Measurements from ENCODE around the gene HNF1A. TPM values are rescaled to one million over a fixed set of nuclear protein-coding genes. Genes with fewer than 3 reads are reported as not detected.

HNF1A gene
- total and polyA plus RNA-seq, 2 donors (not counting 1 experiment from before 2014, with no cell fraction given) = not detected

DNA sequence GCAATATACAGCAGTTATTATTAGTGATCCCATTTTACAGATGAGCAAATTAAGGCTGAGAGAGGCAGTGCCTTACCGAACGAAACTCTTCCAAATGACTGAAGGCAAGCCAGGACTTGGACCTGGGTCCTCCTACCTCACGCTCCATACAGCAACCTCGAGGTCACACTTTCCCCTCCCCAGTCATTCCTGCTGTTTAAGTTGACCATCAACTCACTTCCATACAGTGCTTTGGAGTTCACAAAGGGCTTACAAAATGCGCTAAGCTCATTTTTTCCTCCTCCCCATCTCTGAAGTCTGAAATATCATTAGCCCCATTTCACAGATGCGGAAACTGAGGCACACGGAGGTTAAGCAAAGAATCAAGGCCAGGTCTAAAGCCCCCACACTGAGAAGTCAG is 4.3 kb downstream of the HNF1A start:
- Histone ChIP-seq H2AFZ (ENCODE audit: insufficient read depth, low read depth, low read length, poor library complexity, severe bottlenecking) (no peak overlapping the region), H3K79me2 (ENCODE audit: control insufficient read depth, insufficient read depth, low read length) (no peaks in the 10 kb centered on the region), H3K4me1 (ENCODE audit: control insufficient read depth in 2 of 2, insufficient read depth in 2 of 2, low read length in 2 of 2) (no peaks in the 10 kb centered on the region), H3K9ac (ENCODE audit: low read length) (no peak overlapping the region), H3K4me2 (replicated peaks; ENCODE audit: low read depth, low read length, poor library complexity, severe bottlenecking) (no peak overlapping the region), H3K27me3 (replicated peaks in 1 of 4; ENCODE audit: control extremely low read depth in 1 of 4, control insufficient read depth in 3 of 4, insufficient read depth in 4 of 4, low read length in 3 of 4) (no peaks in the 10 kb centered on the region), H3K36me3 (replicated peaks in 1 of 2; ENCODE audit: control extremely low read depth in 1 of 2, control insufficient read depth in 1 of 2, extremely low read depth in 1 of 2, insufficient read depth in 2 of 2, low read length in 1 of 2) (no peaks in the 10 kb centered on the region), H3K4me3 (ENCODE audit: control extremely low read depth in 1 of 5, extremely low read depth in 1 of 5, insufficient read depth in 1 of 5, low read depth in 2 of 5, low read length in 4 of 5) (no peak overlapping the region), H3K27ac (ENCODE audit: low read length in 2 of 2) (no peak overlapping the region), H4K20me1 (ENCODE audit: control insufficient read depth, insufficient read depth, low read length, poor library complexity, severe bottlenecking) (no peaks in the 10 kb centered on the region), H3K9me3 (ENCODE audit: control extremely low read depth in 1 of 3, control insufficient read depth in 2 of 3, insufficient read depth in 1 of 3, low read length in 2 of 3) (no peaks in the 10 kb centered on the region)
- no peak for DNase-seq
- no peak overlapping the region for H3K4me3 Mint-ChIP-seq
- no peaks in the 10 kb centered on the region for H3K4me1 Mint-ChIP-seq
- ATAC-seq (ENCODE audit: low read depth) = no peak
- intact Hi-C loops (cut with micrococcal nuclease) = no loop called here
- H3K27me3 Mint-ChIP-seq = no peaks in the 10 kb centered on the region
- H3K9me3 Mint-ChIP-seq (ENCODE audit: insufficient read depth) = no peaks in the 10 kb centered on the region
- TF ChIP-seq, protein P1, sequence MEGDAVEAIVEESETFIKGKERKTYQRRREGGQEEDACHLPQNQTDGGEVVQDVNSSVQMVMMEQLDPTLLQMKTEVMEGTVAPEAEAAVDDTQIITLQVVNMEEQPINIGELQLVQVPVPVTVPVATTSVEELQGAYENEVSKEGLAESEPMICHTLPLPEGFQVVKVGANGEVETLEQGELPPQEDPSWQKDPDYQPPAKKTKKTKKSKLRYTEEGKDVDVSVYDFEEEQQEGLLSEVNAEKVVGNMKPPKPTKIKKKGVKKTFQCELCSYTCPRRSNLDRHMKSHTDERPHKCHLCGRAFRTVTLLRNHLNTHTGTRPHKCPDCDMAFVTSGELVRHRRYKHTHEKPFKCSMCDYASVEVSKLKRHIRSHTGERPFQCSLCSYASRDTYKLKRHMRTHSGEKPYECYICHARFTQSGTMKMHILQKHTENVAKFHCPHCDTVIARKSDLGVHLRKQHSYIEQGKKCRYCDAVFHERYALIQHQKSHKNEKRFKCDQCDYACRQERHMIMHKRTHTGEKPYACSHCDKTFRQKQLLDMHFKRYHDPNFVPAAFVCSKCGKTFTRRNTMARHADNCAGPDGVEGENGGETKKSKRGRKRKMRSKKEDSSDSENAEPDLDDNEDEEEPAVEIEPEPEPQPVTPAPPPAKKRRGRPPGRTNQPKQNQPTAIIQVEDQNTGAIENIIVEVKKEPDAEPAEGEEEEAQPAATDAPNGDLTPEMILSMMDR (IDR thresholded peaks at IDR 0.05) = no peak
- no peak for TF ChIP-seq EZH2 (IDR thresholded peaks at IDR 0.05; ENCODE audit: borderline replicate concordance, insufficient read depth, low read depth, low read length, poor library complexity, severe bottlenecking)
- no peak overlapping the region for H3K27ac Mint-ChIP-seq
- WGBS (ENCODE audit: insufficient coverage) = 96% methylated on average over 6 of the region's 7 CpGs
- ChIA-PET CTCF (interaction anchor here (0.6 kb wide), 1 partner anchor 405 kb away, joined by 3 read pairs; no protein-coding TSS in a partner anchor), POLR2A (no interaction called here)

DNA sequence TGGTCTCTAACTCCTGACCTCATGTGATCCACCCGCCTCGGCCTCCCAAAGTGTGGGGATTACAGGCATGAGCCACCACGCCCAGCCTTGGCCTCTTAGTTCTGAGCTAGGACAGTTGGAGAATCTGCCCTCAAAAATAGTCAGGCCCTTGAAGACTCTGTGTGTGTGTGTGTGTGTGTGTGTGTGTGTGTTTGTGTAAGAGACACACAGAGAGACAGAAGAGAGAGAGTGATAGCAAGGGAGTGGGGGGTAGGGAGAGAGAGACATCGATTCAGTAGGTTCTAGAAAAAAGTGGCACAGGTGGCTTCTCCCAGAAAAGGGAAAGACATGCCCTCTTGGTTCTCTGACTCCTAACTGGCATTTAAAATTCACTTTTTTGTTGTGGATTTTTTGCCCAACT is 5.4 kb downstream of the HNF1A start:
- Mint-ChIP-seq H3K4me1 (no peaks in the 10 kb centered on the region), H3K27me3 (no peaks in the 10 kb centered on the region), H3K27ac (no peak overlapping the region), H3K4me3 (no peak overlapping the region), H3K9me3 (ENCODE audit: insufficient read depth) (peaks cover 3% of the 10 kb centered on the region)
- ATAC-seq (ENCODE audit: low read depth) (no peak), DNase-seq (no peak)
- no peaks in the 10 kb centered on the region for H3K36me3 ChIP-seq (replicated peaks in 1 of 2; ENCODE audit: control extremely low read depth in 1 of 2, control insufficient read depth in 1 of 2, extremely low read depth in 1 of 2, insufficient read depth in 2 of 2, low read length in 1 of 2)
- TF ChIP-seq EZH2 (IDR thresholded peaks at IDR 0.05; ENCODE audit: borderline replicate concordance, insufficient read depth, low read depth, low read length, poor library complexity, severe bottlenecking) = no peak
- H3K4me2 ChIP-seq (replicated peaks; ENCODE audit: low read depth, low read length, poor library complexity, severe bottlenecking) = no peak overlapping the region
- no peaks in the 10 kb centered on the region for H3K4me1 ChIP-seq (ENCODE audit: control insufficient read depth in 2 of 2, insufficient read depth in 2 of 2, low read length in 2 of 2)
- CTCF ChIA-PET = interaction anchor here (0.6 to 0.8 kb wide), 2 partner anchors 12 to 241 kb away, joined by 3 read pairs; no protein-coding TSS in a partner anchor
- intact Hi-C loops (cut with micrococcal nuclease) = no loop called here
- POLR2A ChIA-PET = no interaction called here
- H3K27ac ChIP-seq (ENCODE audit: low read length in 2 of 2) = no peak overlapping the region
- H3K4me3 ChIP-seq (ENCODE audit: control extremely low read depth in 1 of 5, extremely low read depth in 1 of 5, insufficient read depth in 1 of 5, low read depth in 2 of 5, low read length in 4 of 5) = no peak overlapping the region
- no peaks in the 10 kb centered on the region for H4K20me1 ChIP-seq (ENCODE audit: control insufficient read depth, insufficient read depth, low read length, poor library complexity, severe bottlenecking)
- H3K9ac ChIP-seq (ENCODE audit: low read length) = no peak overlapping the region
- H3K79me2 ChIP-seq (ENCODE audit: control insufficient read depth, insufficient read depth, low read length) = no peaks in the 10 kb centered on the region
- H2AFZ ChIP-seq (ENCODE audit: insufficient read depth, low read depth, low read length, poor library complexity, severe bottlenecking) = no peak overlapping the region
- H3K9me3 ChIP-seq (ENCODE audit: control extremely low read depth in 1 of 3, control insufficient read depth in 2 of 3, insufficient read depth in 1 of 3, low read length in 2 of 3) = no peaks in the 10 kb centered on the region
- 92% methylated on average over 4 of the region's 4 CpGs for WGBS (ENCODE audit: insufficient coverage)
- no peaks in the 10 kb centered on the region for H3K27me3 ChIP-seq (replicated peaks in 1 of 4; ENCODE audit: control extremely low read depth in 1 of 4, control insufficient read depth in 3 of 4, insufficient read depth in 4 of 4, low read length in 3 of 4)
